Nephron (organoid): ENCODE results near the gene LPP.

ENCODE experiments used
- H3K27ac Mint-ChIP-seq, 3 experiments: 2 replicates each; pipeline ENCODE4 v1.8.0; 2020; ENCODE audit warnings: mixed read lengths in 3 of 3, mild to moderate bottlenecking in 2 of 3, moderate library complexity in 1 of 3
- H3K27me3 Mint-ChIP-seq: 2 replicates; pipeline ENCODE4 v1.8.0; 2021; ENCODE audit warnings: low read depth, mild to moderate bottlenecking, moderate library complexity, mixed read lengths
- H3K36me3 Mint-ChIP-seq: 2 replicates; pipeline ENCODE4 v1.8.0; 2020; ENCODE audit warnings: low read depth, mixed read lengths
- H3K4me1 Mint-ChIP-seq: 2 replicates; pipeline ENCODE4 v1.8.0; 2020; ENCODE audit warnings: mixed read lengths
- H3K4me3 Mint-ChIP-seq, 3 experiments: 2 replicates each; pipeline ENCODE4 v1.8.0; 2020; ENCODE audit warnings: mild to moderate bottlenecking in 3 of 3, mixed read lengths in 3 of 3, moderate library complexity in 2 of 3
- H3K9me3 Mint-ChIP-seq: 2 replicates; pipeline ENCODE4 v1.8.0; 2020; ENCODE audit warnings: mixed read lengths
- CTCF ChIP-seq, 3 experiments: fragments of 200-600 bp; sonication (generic); IDR thresholded peaks; one replicate each; pipeline ENCODE4 v1.5.0; 2021; ENCODE audit warnings: antibody characterized with exemption in 3 of 3; ENCODE audit not compliant: unreplicated experiment in 3 of 3

LPP gene

GRCh38 chr3:188690064-188690463, 536.1 kb downstream of the LPP start:
- Mint-ChIP-seq H3K27ac (no peak overlapping the region), H3K27me3 (no peaks in the 10 kb centered on the region), H3K4me1 (peaks cover 11% of the 10 kb centered on the region), H3K4me3 (no peak overlapping the region), H3K9me3 (no peaks in the 10 kb centered on the region), H3K36me3 (no peaks in the 10 kb centered on the region)
- TF ChIP-seq CTCF (IDR thresholded peaks at IDR 0.05; ENCODE audit: unreplicated experiment in 3 of 3), result no peak

- Mint-ChIP-seq H3K27ac (no peak overlapping the region), H3K36me3 (no peaks in the 10 kb centered on the region), H3K4me3 (no peak overlapping the region), H3K27me3 (no peaks in the 10 kb centered on the region), H3K9me3 (no peaks in the 10 kb centered on the region), H3K4me1 (peaks cover 11% of the 10 kb centered on the region)
- TF ChIP-seq CTCF (IDR thresholded peaks at IDR 0.05; ENCODE audit: unreplicated experiment in 3 of 3), result no peak
Measured at GRCh38 chr3:188691004-188691403, 537.0 kb downstream of the LPP start.

- peaks cover 11% of the 10 kb centered on the region for H3K4me1 Mint-ChIP-seq
- no peak for TF ChIP-seq CTCF (IDR thresholded peaks at IDR 0.05; ENCODE audit: unreplicated experiment in 3 of 3)
- no peak overlapping the region for H3K27ac Mint-ChIP-seq
- no peaks in the 10 kb centered on the region for H3K9me3 Mint-ChIP-seq
- no peaks in the 10 kb centered on the region for H3K27me3 Mint-ChIP-seq
- no peak overlapping the region for H3K4me3 Mint-ChIP-seq
- no peaks in the 10 kb centered on the region for H3K36me3 Mint-ChIP-seq
Measured at GRCh38 chr3:188691665-188692064, 537.7 kb downstream of the LPP start.

GRCh38 chr3:188692700-188693099, 538.7 kb downstream of the LPP start:
- Mint-ChIP-seq H3K9me3 (no peaks in the 10 kb centered on the region), H3K4me1 (peaks cover 11% of the 10 kb centered on the region)

GRCh38 chr3:188693435-188693834, 539.5 kb downstream of the LPP start:
- no peaks in the 10 kb centered on the region for H3K9me3 Mint-ChIP-seq
- H3K4me3 Mint-ChIP-seq, result no peak overlapping the region
- H3K4me1 Mint-ChIP-seq, result peaks cover 11% of the 10 kb centered on the region
- H3K36me3 Mint-ChIP-seq, result no peaks in the 10 kb centered on the region
- H3K27ac Mint-ChIP-seq, result no peak overlapping the region
- no peaks in the 10 kb centered on the region for H3K27me3 Mint-ChIP-seq
- TF ChIP-seq CTCF (IDR thresholded peaks at IDR 0.05; ENCODE audit: unreplicated experiment in 3 of 3), result no peak

More at GRCh38 chr3:188692700-188693099, 538.7 kb downstream of the LPP start:
- Mint-ChIP-seq H3K27me3 (no peaks in the 10 kb centered on the region), H3K27ac (no peak overlapping the region), H3K4me3 (no peak overlapping the region), H3K36me3 (no peaks in the 10 kb centered on the region)
- TF ChIP-seq CTCF (IDR thresholded peaks at IDR 0.05; ENCODE audit: unreplicated experiment in 3 of 3), result no peak

- Mint-ChIP-seq H3K9me3 (no peaks in the 10 kb centered on the region), H3K36me3 (no peaks in the 10 kb centered on the region), H3K4me3 (no peak overlapping the region), H3K27me3 (no peaks in the 10 kb centered on the region), H3K4me1 (peaks cover 11% of the 10 kb centered on the region), H3K27ac (no peak overlapping the region)
- TF ChIP-seq CTCF (IDR thresholded peaks at IDR 0.05; ENCODE audit: unreplicated experiment in 3 of 3), result no peak
Measured at GRCh38 chr3:188695241-188695640, 541.3 kb downstream of the LPP start.
